Activated effector memory CD4-positive, alpha-beta T cell treated with Interleukin-2 at 50 U/mL for 16 hours (primary cell): ENCODE results near the gene MPL.

Experiments
- DNase-seq: peaks from one replicate; pipeline ENCODE4 v3.0.0-alpha.2; 2020

Gene MPL

GRCh38 chr1:43337588-43337987 is at the start of gene MPL:
Gene MPL (plus strand): TSS chr1:43337818. CDS start chr1:43337849, 31 bp downstream.
- no peak for DNase-seq

DNA sequence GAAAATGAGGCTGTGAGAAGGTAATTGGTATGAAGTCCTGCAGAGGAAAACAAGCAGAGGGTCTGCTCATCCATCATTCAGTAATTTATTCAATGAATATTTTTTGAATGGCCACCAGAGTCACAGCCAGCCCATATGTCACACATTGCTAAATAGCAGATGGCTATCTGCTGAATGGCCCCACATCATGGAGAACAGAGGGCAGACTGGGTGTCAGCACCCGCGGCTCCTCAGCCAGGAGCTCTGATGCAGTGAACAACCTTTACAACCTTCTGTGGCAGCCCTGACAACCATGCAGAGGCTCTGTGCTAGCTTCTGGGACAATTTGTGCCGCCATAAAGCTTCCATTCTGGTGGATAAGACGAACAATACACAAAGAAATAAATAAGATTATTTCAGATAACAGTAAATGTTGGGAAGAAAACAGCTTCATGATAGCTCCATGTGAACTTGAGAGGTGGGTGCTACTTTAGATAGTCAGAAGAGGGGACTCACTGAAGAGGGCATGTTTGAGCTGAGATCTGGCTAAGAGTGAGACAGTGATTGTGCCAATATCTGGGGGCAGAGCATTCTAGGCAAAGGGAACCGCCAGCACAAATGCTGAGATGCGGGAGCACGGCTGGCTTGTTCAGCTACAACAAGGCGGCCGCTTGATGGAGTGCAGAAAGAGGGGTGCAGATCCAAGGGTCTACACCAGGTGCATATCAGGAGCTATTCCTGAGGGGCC is 49.4 kb upstream of the MPL start:
- DNase-seq: no peak

- DNase-seq: no peak
Measured at GRCh38 chr1:43288785-43289706, 48.6 kb upstream of the MPL start.

DNA sequence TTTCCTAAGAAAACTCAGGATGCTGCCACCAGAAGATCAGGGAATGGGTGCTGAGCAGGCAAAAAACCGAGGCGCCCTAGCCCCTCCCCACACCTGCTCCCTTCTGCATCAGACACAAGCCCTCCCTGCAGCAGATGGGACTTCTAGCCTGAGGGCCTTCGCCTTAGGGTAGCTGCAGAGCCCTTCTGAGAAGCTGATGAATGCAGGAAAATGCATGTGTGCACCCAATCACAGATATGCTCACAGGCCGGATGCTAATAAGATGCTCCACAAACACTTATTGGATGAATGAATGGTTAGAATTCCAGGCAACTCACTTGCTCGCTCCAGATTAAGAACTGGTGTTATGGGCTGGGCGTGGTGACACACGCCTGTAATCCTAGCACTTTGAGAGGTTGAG is 45.4 kb upstream of the MPL start:
- no peak for DNase-seq

DNA sequence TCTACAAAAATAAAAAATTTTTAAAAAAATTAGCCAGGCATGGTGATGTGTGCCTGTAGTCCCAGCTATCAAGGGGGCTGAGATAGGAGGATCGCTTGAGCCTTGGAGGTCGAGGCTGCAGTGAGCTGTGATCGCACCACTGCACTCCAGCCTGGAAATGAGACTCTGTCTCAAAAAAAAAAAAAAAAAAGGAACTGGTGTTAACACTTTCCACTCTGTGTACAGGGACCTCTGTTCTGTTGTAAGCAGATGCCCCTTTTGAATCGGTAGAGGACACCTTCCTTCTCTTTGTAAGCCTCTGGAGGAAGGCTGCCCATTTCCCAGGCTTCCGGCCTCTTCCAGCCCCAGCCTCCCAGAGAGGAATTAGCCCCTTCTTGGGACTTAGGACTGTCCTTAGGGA is 44.9 kb upstream of the MPL start:
- no peak for DNase-seq

- DNase-seq: no peak
Measured at GRCh38 chr1:43293176-43293575, 44.4 kb upstream of the MPL start.

GRCh38 chr1:43293896-43294760 is 43.5 kb upstream of the MPL start:
- no peak for DNase-seq

DNA sequence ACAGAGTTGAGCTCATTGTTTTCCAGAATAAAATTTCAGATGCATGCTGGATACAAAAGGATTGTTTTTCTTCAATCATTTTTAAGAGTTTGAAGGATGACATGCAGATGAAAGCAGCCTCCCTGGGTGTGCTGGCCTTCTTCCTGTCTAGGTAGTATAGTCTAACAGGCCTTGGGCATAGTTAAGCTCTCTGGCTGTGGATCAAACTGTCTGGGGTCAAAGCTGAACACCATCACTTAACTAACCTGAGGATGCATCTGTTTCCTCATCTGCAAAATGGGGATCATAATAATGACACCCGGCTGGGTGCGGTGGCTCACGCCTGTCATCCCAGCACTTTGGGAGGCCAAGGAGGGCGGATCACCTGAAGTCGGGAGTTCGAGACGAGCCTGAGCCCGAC is 42.9 kb upstream of the MPL start:
- no peak for DNase-seq

DNA sequence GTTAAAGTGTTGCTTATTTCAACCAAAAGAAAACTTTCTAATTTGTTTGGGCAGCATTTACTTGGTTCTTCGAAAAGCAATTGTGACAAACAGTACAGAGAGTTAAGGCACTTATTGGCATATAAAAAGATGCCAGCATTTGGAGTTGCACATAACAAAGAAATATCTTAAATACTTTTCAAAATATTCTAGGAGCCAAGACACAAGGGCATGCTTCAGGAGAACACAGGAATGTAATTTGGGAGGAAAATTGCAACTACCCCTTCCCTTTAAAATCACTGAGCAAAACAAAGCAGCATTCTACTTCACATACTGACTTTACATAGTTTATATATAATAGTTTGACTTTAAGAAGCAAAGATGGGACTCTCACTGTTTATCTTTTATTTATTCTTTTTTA is 41.4 kb upstream of the MPL start:
- no peak for DNase-seq

DNA sequence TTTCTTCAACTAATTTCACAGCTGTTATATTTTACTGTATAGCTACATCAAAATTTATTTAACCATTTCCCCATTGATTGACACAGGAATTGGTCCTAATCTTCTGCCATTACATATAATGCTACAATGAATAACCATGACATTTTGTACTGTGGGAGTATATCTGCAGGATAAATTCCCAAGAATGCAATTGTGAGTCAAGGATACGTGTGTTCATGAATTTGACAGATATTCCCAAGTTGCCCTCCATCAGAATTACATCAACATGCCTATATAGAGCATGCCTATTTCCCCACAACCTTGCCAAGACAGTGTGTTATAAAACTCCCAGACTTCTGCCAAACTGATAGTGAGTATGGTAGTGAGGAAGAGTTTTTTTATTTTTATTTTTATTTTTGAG is 39.6 kb upstream of the MPL start:
- no peak for DNase-seq

DNA sequence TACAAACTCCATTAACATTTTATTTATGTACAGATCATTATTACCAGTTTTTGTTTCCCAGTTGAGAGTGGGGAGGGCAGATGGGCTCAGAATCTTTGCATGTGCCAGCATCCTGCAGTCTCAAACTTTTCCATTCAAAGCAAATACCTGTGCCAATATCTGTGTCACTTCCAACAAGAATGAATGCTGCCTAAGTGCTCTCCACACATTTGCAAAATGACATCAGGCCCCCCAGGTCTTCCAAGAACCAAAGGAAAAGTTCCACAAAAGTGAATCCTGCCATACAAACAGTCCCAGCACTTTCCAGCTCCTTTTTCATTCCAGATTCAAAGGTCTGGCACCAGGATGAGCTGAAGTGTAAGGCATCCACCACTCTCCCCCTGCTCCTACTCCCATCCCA is 38.5 kb upstream of the MPL start:
- DNase-seq: no peak

- no peak for DNase-seq
Measured at GRCh38 chr1:43300378-43301094, 37.1 kb upstream of the MPL start, which contains the start of gene TIE1. Gene TIE1 (plus strand): TSS chr1:43300982. CDS start chr1:43301072, 90 bp downstream.

GRCh38 chr1:43302201-43302600 is 35.4 kb upstream of the MPL start:
- DNase-seq: no peak

- DNase-seq: no peak
Measured at GRCh38 chr1:43302721-43303470, 34.7 kb upstream of the MPL start.

GRCh38 chr1:43303471-43304313 is 33.9 kb upstream of the MPL start:
- DNase-seq: no peak

- no peak for DNase-seq
Measured at GRCh38 chr1:43304314-43304681, 33.3 kb upstream of the MPL start.

DNA sequence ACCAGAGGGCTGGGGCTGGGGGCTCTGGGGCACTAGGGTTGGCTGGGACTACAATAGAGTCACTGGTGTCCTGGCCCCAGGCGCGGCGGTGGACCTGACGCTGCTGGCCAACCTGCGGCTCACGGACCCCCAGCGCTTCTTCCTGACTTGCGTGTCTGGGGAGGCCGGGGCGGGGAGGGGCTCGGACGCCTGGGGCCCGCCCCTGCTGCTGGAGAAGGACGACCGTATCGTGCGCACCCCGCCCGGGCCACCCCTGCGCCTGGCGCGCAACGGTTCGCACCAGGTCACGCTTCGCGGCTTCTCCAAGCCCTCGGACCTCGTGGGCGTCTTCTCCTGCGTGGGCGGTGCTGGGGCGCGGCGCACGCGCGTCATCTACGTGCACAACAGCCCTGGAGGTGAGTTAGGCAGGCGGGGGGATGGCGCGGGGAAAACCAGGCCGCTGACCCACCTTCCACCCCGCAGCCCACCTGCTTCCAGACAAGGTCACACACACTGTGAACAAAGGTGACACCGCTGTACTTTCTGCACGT is 32.8 kb upstream of the MPL start:
- no peak for DNase-seq

GRCh38 chr1:43305461-43305860 is 32.2 kb upstream of the MPL start:
- no peak for DNase-seq

DNA sequence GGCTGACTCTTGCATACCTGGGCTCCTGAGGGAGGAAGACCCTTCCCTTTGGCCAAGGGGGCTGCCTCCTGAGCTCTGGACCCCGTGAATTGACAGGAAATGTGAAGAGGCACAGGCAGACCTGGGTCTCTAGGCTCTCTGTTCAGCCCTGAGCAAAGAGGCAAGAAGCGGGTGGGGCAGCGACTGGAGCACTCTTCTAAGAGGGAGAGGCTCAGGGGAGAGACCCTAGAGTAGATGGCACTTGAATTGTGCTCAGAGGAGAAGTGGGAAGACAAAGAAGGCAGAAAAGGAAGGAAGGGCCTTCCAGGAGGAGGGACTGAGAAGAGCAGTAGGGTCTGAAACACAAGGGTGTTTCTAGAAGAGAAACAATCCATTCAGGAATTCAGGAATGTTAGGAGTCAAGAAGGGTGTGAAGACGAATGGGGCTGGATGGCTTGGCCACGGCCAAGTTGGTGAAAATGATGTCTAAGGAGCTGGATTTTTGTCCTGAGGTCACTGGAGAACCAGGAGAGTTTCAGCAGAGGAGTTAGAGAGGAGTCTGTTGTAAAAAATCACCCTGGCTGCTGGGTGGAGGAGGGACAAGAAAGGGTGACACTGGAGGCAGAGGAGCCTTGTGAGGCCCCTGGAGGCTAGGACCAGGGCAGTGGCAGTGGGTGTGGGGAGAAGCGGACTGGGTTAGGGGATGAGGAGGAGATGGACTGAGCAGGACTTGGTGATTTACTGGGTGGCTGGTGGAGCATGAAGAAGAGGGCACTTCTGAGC is 31.5 kb upstream of the MPL start:
- no peak for DNase-seq
